Natural killer cell (primary cell): ENCODE results near the gene HSD17B12. TPM values are rescaled to one million over a fixed set of nuclear protein-coding genes. Genes with fewer than 3 reads are reported as not detected.
"Not testable (repeated sequence)": the region's sequence is repeated elsewhere in the genome, so short reads cannot be mapped to it uniquely, and the experiment has no call there.

Experiments
- ATAC-seq, 3 donors: fragments of 150-1000 bp in 2 of 3; fragments of 200-7000 bp in 1 of 3; cut with Tn5 transposase; 1 replicate in 1 of 3; 2 replicates in 2 of 3; pipeline ENCODE4 v1.10.0; 2021; ENCODE audit warnings: mild to moderate bottlenecking in 2 of 3, moderate library complexity in 2 of 3
- DNase-seq, 2 donors: peaks; one replicate each; pipeline versions ENCODE4 v3.0.0 to v3.0.0-alpha.2; 2013 to 2021; ENCODE audit warnings: mixed read lengths in 1 of 2
- H3K27ac ChIP-seq: one replicate; pipeline ENCODE4 v1.5.1; 2013; ENCODE audit warnings: mild to moderate bottlenecking, low read length
- H3K27me3 ChIP-seq: one replicate; pipeline ENCODE4 v1.6.1; 2013; ENCODE audit warnings: low read length; ENCODE audit not compliant: control insufficient read depth, insufficient read depth
- H3K36me3 ChIP-seq: one replicate; pipeline ENCODE4 v1.6.1; 2013; ENCODE audit warnings: low read length; ENCODE audit not compliant: control insufficient read depth, insufficient read depth
- H3K4me1 ChIP-seq: one replicate; pipeline ENCODE4 v1.6.1; 2013; ENCODE audit warnings: low read length; ENCODE audit not compliant: control insufficient read depth, insufficient read depth
- H3K4me3 ChIP-seq: one replicate; pipeline ENCODE4 v1.5.1; 2013; ENCODE audit warnings: low read length
- H3K9me3 ChIP-seq: one replicate; pipeline ENCODE4 v1.6.1; 2013; ENCODE audit warnings: low read length; ENCODE audit not compliant: control insufficient read depth, insufficient read depth
- H3K27ac Mint-ChIP-seq, 2 donors: one replicate each; pipeline ENCODE4 v1.8.0; 2022; ENCODE audit warnings: mild to moderate bottlenecking in 2 of 2, mixed read lengths in 2 of 2, moderate library complexity in 1 of 2
- H3K27me3 Mint-ChIP-seq, 2 donors: one replicate each; pipeline ENCODE4 v1.8.0; 2022; ENCODE audit warnings: low read depth in 2 of 2, mixed read lengths in 2 of 2
- H3K36me3 Mint-ChIP-seq: one replicate; pipeline ENCODE4 v1.8.0; 2022; ENCODE audit warnings: mixed read lengths
- H3K4me1 Mint-ChIP-seq, 2 donors: one replicate each; pipeline ENCODE4 v1.8.0; 2022; ENCODE audit warnings: mixed read lengths in 2 of 2
- H3K4me3 Mint-ChIP-seq: one replicate; pipeline ENCODE4 v1.8.0; 2022; ENCODE audit warnings: mild to moderate bottlenecking, moderate library complexity, mixed read lengths
- H3K9me3 Mint-ChIP-seq, 2 donors: one replicate each; pipeline ENCODE4 v1.8.0; 2022; ENCODE audit warnings: mixed read lengths in 2 of 2
- WGBS: methylation state at CpG from one replicate; pipeline ENCODE4 v1.1.7; 2013; ENCODE audit warnings: missing lambda C conversion rate; ENCODE audit not compliant: insufficient coverage; 5-methylcytosine and 5-hydroxymethylcytosine counted together
- intact Hi-C: fragments of 100-400 bp; cut with micrococcal nuclease; formaldehyde crosslinking; loops from one replicate; pipeline ENCODE4 v1.14.2; 2022
- total RNA-seq, 4 donors: library from RNA; stranded (reverse); fragments of 120-200 nt in 1 of 4; gene quantifications; one replicate each; pipeline versions ENCODE4 v1.2.3 to v1.2.4, GENCODE V29; 2013 to 2022
- TF ChIP-seq, protein P1 (sequence below): fragments of 200-600 bp; IDR thresholded peaks from one replicate; pipeline ENCODE4 v1.8.0; 2022; ENCODE audit warnings: antibody characterized with exemption

Gene HSD17B12
- total RNA-seq, 3 donors from 2014 or later (not counting 1 experiment from before 2014, with no cell fraction given), result 21.0 to 26.3 (median 26.1) TPM

DNA sequence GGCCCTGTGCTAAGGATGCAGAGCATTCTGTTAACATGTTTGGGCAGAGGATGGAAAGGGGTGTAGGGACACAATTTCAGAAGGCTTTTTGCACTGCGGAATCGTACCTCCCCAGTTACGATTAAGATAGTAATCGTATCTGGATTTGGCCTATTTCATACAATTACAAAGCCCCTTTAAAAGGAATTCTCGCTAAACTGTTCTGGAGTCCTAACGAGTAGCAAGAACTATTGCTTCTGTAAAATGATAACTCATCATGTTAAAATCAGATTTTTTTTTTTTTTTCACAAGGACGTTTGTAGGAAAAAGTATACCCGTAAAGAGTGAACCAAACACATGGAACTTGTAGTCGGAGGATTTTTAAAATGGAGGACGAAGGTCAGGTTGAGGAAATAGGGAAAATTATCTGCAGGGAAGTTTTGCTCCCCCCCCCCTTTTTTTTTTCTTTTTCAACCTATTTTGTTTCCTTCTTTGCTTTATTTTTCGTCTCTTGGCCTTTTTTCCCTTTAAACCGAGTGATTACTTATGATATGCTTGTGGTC lies 934 bp downstream of the HSD17B12 start:
- H3K4me1 ChIP-seq, result peaks cover 17% of the 10 kb centered on the region
- H3K27me3 ChIP-seq, result no peaks in the 10 kb centered on the region
- H3K4me3 Mint-ChIP-seq, result peak overlapping the region; percentile 88
- TF ChIP-seq, protein P1, sequence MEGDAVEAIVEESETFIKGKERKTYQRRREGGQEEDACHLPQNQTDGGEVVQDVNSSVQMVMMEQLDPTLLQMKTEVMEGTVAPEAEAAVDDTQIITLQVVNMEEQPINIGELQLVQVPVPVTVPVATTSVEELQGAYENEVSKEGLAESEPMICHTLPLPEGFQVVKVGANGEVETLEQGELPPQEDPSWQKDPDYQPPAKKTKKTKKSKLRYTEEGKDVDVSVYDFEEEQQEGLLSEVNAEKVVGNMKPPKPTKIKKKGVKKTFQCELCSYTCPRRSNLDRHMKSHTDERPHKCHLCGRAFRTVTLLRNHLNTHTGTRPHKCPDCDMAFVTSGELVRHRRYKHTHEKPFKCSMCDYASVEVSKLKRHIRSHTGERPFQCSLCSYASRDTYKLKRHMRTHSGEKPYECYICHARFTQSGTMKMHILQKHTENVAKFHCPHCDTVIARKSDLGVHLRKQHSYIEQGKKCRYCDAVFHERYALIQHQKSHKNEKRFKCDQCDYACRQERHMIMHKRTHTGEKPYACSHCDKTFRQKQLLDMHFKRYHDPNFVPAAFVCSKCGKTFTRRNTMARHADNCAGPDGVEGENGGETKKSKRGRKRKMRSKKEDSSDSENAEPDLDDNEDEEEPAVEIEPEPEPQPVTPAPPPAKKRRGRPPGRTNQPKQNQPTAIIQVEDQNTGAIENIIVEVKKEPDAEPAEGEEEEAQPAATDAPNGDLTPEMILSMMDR, result no peak
- H3K36me3 Mint-ChIP-seq, result no peaks in the 10 kb centered on the region
- H3K27ac ChIP-seq, result peak overlapping the region; percentile 93
- intact Hi-C loops, result loop anchor here (2.0 to 5.0 kb wide), 2 partner anchors 187 to 201 kb away; partner anchors contain the start of gene ALKBH3
- DNase-seq (no peak), ATAC-seq (no peak)
- H3K27me3 Mint-ChIP-seq, result no peaks in the 10 kb centered on the region
- peak overlapping the region; percentile 86 for H3K4me3 ChIP-seq
- H3K27ac Mint-ChIP-seq, result peak overlapping the region; percentile 83 to 98
- WGBS, result 28% methylated on average over 5 of the region's 12 CpGs
- H3K9me3 ChIP-seq, result no peaks in the 10 kb centered on the region
- peaks cover 25 to 29% of the 10 kb centered on the region in 2 donors for H3K4me1 Mint-ChIP-seq
- H3K36me3 ChIP-seq, result no peaks in the 10 kb centered on the region
- no peaks in the 10 kb centered on the region for H3K9me3 Mint-ChIP-seq

DNA sequence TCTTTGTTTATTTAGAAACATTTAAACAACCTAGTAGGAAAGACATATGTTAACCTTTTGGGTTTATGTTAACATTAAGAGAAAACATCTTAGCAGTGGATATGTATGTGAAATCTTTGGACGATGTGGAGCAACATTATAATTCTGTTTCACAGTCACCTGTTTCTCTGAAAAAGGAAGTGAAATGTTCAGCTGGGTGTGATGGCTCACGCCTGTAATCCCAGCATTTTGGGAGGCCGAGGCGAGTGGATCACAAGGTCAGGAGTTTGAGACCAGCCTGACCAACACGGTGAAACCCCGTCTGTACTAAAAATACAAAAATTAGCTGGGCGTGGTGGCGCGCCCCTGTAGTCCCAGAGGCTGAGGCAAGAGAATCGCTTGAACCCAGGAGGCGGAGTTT lies 1.5 kb downstream of the HSD17B12 start:
- H3K27me3 Mint-ChIP-seq, H3K27ac ChIP-seq, DNase-seq, H3K9me3 ChIP-seq, H3K36me3 ChIP-seq, H3K36me3 Mint-ChIP-seq, H3K9me3 Mint-ChIP-seq, H3K4me3 ChIP-seq, H3K27me3 ChIP-seq, ATAC-seq: not testable (repeated sequence)
- H3K4me1 ChIP-seq, result peaks cover 17% of the 10 kb centered on the region
- peaks cover 26 to 29% of the 10 kb centered on the region in 2 donors for H3K4me1 Mint-ChIP-seq
- intact Hi-C loops, result loop anchor here (5.0 kb wide), 1 partner anchor 200 kb away; the partner anchor contains the start of gene ALKBH3
- H3K4me3 Mint-ChIP-seq, result peak overlapping the region; percentile 88
- 83% methylated on average over 11 of the region's 11 CpGs for WGBS
- peak overlapping the region; percentile 83 to 98 for H3K27ac Mint-ChIP-seq

DNA sequence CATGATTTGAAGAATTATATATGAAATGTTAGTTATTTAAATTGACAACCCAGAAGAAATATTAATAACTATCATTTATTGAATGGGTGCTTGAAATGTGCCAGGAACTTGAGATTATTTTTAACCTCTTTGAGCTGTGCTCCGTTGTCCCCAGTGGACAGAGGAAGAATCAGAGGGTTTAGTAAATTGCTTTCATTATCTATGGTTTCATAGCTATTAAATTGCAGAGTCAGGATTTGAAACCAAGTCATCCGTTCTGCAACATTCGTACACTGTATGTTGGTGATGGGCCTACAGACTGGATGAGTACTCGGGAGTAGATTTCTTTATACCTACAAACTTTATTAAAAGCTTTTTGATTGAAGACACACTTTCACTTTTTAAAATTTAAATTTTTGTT lies 4.9 kb downstream of the HSD17B12 start:
- TF ChIP-seq, protein P1, result no peak
- 50% methylated on average over 1 of the region's 4 CpGs for WGBS
- no peak overlapping the region for H3K4me3 ChIP-seq
- H3K27ac ChIP-seq, result no peak overlapping the region
- DNase-seq (no peak), ATAC-seq (no peak)
- Mint-ChIP-seq H3K27ac (no peak overlapping the region), H3K4me3 (no peak overlapping the region), H3K4me1 (peaks cover 24 to 33% of the 10 kb centered on the region in 2 donors), H3K27me3 (no peaks in the 10 kb centered on the region), H3K9me3 (no peaks in the 10 kb centered on the region), H3K36me3 (no peaks in the 10 kb centered on the region)
- intact Hi-C loops, result no loop called here
- no peaks in the 10 kb centered on the region for H3K9me3 ChIP-seq
- no peaks in the 10 kb centered on the region for H3K27me3 ChIP-seq
- H3K36me3 ChIP-seq, result no peaks in the 10 kb centered on the region
- H3K4me1 ChIP-seq, result peaks cover 10% of the 10 kb centered on the region

DNA sequence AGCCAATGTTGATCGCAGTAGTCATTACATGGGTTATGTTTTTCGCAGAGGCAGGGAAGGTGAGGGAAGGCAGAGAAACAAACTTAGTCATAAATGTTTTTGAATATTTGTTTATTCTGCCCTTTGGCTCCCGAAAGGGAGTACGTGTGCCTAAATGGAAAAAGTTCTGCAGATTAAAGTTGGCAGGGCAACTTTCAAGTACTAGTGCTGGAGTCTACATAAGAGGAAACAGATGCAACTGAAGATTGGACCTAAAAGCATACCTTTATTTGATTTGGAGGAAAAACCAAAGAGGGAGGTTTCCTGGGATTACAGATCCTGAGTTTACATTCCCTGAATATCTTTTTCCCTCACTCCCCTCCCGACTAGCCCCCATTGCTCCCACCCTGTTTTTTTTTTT lies 5.7 kb downstream of the HSD17B12 start:
- TF ChIP-seq, protein P1, result no peak
- Mint-ChIP-seq H3K36me3 (no peaks in the 10 kb centered on the region), H3K27ac (no peak overlapping the region), H3K4me3 (no peak overlapping the region), H3K9me3 (no peaks in the 10 kb centered on the region), H3K4me1 (peaks cover 20 to 30% of the 10 kb centered on the region in 2 donors), H3K27me3 (no peaks in the 10 kb centered on the region)
- H3K9me3 ChIP-seq, result no peaks in the 10 kb centered on the region
- intact Hi-C loops, result no loop called here
- WGBS, result 80% methylated on average over 5 of the region's 5 CpGs
- peaks cover 7% of the 10 kb centered on the region for H3K4me1 ChIP-seq
- H3K4me3 ChIP-seq, result no peak overlapping the region
- ATAC-seq (no peak), DNase-seq (no peak)
- H3K36me3 ChIP-seq, result no peaks in the 10 kb centered on the region
- no peaks in the 10 kb centered on the region for H3K27me3 ChIP-seq
- H3K27ac ChIP-seq, result no peak overlapping the region
